ENCODE measurements around the gene CNTNAP2.

CNTNAP2 gene

GRCh38 chr7:148191391-148192065, 2074.9 kb downstream of the CNTNAP2 start:
- H3K27ac ChIP-seq (ENCODE audit: low read length), result no peak overlapping the region
- H3K9me3 ChIP-seq (ENCODE audit: insufficient read depth, low read depth, low read length), result no peaks in the 10 kb centered on the region
- H3K27me3 ChIP-seq (ENCODE audit: insufficient read depth, low read length), result no peaks in the 10 kb centered on the region

GRCh38 chr7:148192491-148192890, 2075.9 kb downstream of the CNTNAP2 start:
- Histone ChIP-seq H3K36me3 (ENCODE audit: insufficient read depth, low read depth, low read length) (no peaks in the 10 kb centered on the region), H3K27ac (ENCODE audit: low read length) (no peak overlapping the region), H3K9me3 (ENCODE audit: insufficient read depth, low read depth, low read length) (no peaks in the 10 kb centered on the region), H3K4me3 (ENCODE audit: low read length) (no peak overlapping the region), H3K9ac (ENCODE audit: low read depth, low read length) (no peak overlapping the region), H3K4me1 (ENCODE audit: insufficient read depth, low read length) (no peaks in the 10 kb centered on the region), H3K27me3 (ENCODE audit: insufficient read depth, low read length) (no peaks in the 10 kb centered on the region)

More at GRCh38 chr7:148191391-148192065, 2074.9 kb downstream of the CNTNAP2 start:
- no peaks in the 10 kb centered on the region for H3K4me1 ChIP-seq (ENCODE audit: insufficient read depth, low read length)
- H3K9ac ChIP-seq (ENCODE audit: low read depth, low read length), result no peak overlapping the region
- H3K4me3 ChIP-seq (ENCODE audit: low read length), result no peak overlapping the region
- H3K36me3 ChIP-seq (ENCODE audit: insufficient read depth, low read depth, low read length), result no peaks in the 10 kb centered on the region

- Histone ChIP-seq H3K9me3 (ENCODE audit: insufficient read depth, low read depth, low read length) (no peaks in the 10 kb centered on the region), H3K27me3 (ENCODE audit: insufficient read depth, low read length) (no peaks in the 10 kb centered on the region), H3K36me3 (ENCODE audit: insufficient read depth, low read depth, low read length) (no peaks in the 10 kb centered on the region), H3K9ac (ENCODE audit: low read depth, low read length) (no peak overlapping the region), H3K27ac (ENCODE audit: low read length) (no peak overlapping the region), H3K4me1 (ENCODE audit: insufficient read depth, low read length) (no peaks in the 10 kb centered on the region), H3K4me3 (ENCODE audit: low read length) (no peak overlapping the region)
Observed at GRCh38 chr7:148201992-148202391, 2085.4 kb downstream of the CNTNAP2 start.

- Histone ChIP-seq H3K4me3 (ENCODE audit: low read length) (no peak overlapping the region), H3K27me3 (ENCODE audit: insufficient read depth, low read length) (no peaks in the 10 kb centered on the region), H3K9me3 (ENCODE audit: insufficient read depth, low read depth, low read length) (no peaks in the 10 kb centered on the region), H3K27ac (ENCODE audit: low read length) (no peak overlapping the region), H3K4me1 (ENCODE audit: insufficient read depth, low read length) (no peaks in the 10 kb centered on the region), H3K36me3 (ENCODE audit: insufficient read depth, low read depth, low read length) (no peaks in the 10 kb centered on the region), H3K9ac (ENCODE audit: low read depth, low read length) (no peak overlapping the region)
Observed at GRCh38 chr7:148204639-148205304, 2088.2 kb downstream of the CNTNAP2 start.

GRCh38 chr7:148209643-148210190, 2093.1 kb downstream of the CNTNAP2 start:
- Histone ChIP-seq H3K4me3 (ENCODE audit: low read length) (no peak overlapping the region), H3K9ac (ENCODE audit: low read depth, low read length) (no peak overlapping the region), H3K27me3 (ENCODE audit: insufficient read depth, low read length) (no peaks in the 10 kb centered on the region), H3K9me3 (ENCODE audit: insufficient read depth, low read depth, low read length) (no peaks in the 10 kb centered on the region), H3K27ac (ENCODE audit: low read length) (no peak overlapping the region), H3K36me3 (ENCODE audit: insufficient read depth, low read depth, low read length) (no peaks in the 10 kb centered on the region), H3K4me1 (ENCODE audit: insufficient read depth, low read length) (no peaks in the 10 kb centered on the region)

- Histone ChIP-seq H3K9ac (ENCODE audit: low read depth, low read length) (no peak overlapping the region), H3K27ac (ENCODE audit: low read length) (no peak overlapping the region), H3K4me1 (ENCODE audit: insufficient read depth, low read length) (no peaks in the 10 kb centered on the region), H3K27me3 (ENCODE audit: insufficient read depth, low read length) (no peaks in the 10 kb centered on the region), H3K9me3 (ENCODE audit: insufficient read depth, low read depth, low read length) (no peaks in the 10 kb centered on the region), H3K36me3 (ENCODE audit: insufficient read depth, low read depth, low read length) (no peaks in the 10 kb centered on the region), H3K4me3 (ENCODE audit: low read length) (no peak overlapping the region)
Observed at GRCh38 chr7:148210804-148211325, 2094.3 kb downstream of the CNTNAP2 start.

- H3K9ac ChIP-seq (ENCODE audit: low read depth, low read length), result no peak overlapping the region
- no peaks in the 10 kb centered on the region for H3K4me1 ChIP-seq (ENCODE audit: insufficient read depth, low read length)
- H3K9me3 ChIP-seq (ENCODE audit: insufficient read depth, low read depth, low read length), result no peaks in the 10 kb centered on the region
- no peak overlapping the region for H3K27ac ChIP-seq (ENCODE audit: low read length)
- no peaks in the 10 kb centered on the region for H3K27me3 ChIP-seq (ENCODE audit: insufficient read depth, low read length)
- H3K36me3 ChIP-seq (ENCODE audit: insufficient read depth, low read depth, low read length), result no peaks in the 10 kb centered on the region
- H3K4me3 ChIP-seq (ENCODE audit: low read length), result no peak overlapping the region
Observed at GRCh38 chr7:148211740-148212151, 2095.1 kb downstream of the CNTNAP2 start.

GRCh38 chr7:148212731-148213130, 2096.1 kb downstream of the CNTNAP2 start:
- Histone ChIP-seq H3K9me3 (ENCODE audit: insufficient read depth, low read depth, low read length) (no peaks in the 10 kb centered on the region), H3K9ac (ENCODE audit: low read depth, low read length) (no peak overlapping the region), H3K27me3 (ENCODE audit: insufficient read depth, low read length) (no peaks in the 10 kb centered on the region), H3K4me3 (ENCODE audit: low read length) (no peak overlapping the region), H3K4me1 (ENCODE audit: insufficient read depth, low read length) (no peaks in the 10 kb centered on the region), H3K36me3 (ENCODE audit: insufficient read depth, low read depth, low read length) (no peaks in the 10 kb centered on the region), H3K27ac (ENCODE audit: low read length) (no peak overlapping the region)

GRCh38 chr7:148214101-148214500, 2097.5 kb downstream of the CNTNAP2 start:
- Histone ChIP-seq H3K36me3 (ENCODE audit: insufficient read depth, low read depth, low read length) (no peaks in the 10 kb centered on the region), H3K27ac (ENCODE audit: low read length) (no peak overlapping the region), H3K9me3 (ENCODE audit: insufficient read depth, low read depth, low read length) (no peaks in the 10 kb centered on the region), H3K4me3 (ENCODE audit: low read length) (no peak overlapping the region), H3K4me1 (ENCODE audit: insufficient read depth, low read length) (no peaks in the 10 kb centered on the region), H3K27me3 (ENCODE audit: insufficient read depth, low read length) (no peaks in the 10 kb centered on the region), H3K9ac (ENCODE audit: low read depth, low read length) (no peak overlapping the region)

- H3K27me3 ChIP-seq (ENCODE audit: insufficient read depth, low read length), result no peaks in the 10 kb centered on the region
- H3K4me1 ChIP-seq (ENCODE audit: insufficient read depth, low read length), result no peaks in the 10 kb centered on the region
- no peaks in the 10 kb centered on the region for H3K9me3 ChIP-seq (ENCODE audit: insufficient read depth, low read depth, low read length)
- no peaks in the 10 kb centered on the region for H3K36me3 ChIP-seq (ENCODE audit: insufficient read depth, low read depth, low read length)
- no peak overlapping the region for H3K4me3 ChIP-seq (ENCODE audit: low read length)
- H3K9ac ChIP-seq (ENCODE audit: low read depth, low read length), result no peak overlapping the region
- H3K27ac ChIP-seq (ENCODE audit: low read length), result no peak overlapping the region
Observed at GRCh38 chr7:148218603-148219002, 2102.0 kb downstream of the CNTNAP2 start.

GRCh38 chr7:148222721-148223120, 2106.1 kb downstream of the CNTNAP2 start:
- no peaks in the 10 kb centered on the region for H3K4me1 ChIP-seq (ENCODE audit: insufficient read depth, low read length)
- H3K9me3 ChIP-seq (ENCODE audit: insufficient read depth, low read depth, low read length), result no peaks in the 10 kb centered on the region
- H3K27me3 ChIP-seq (ENCODE audit: insufficient read depth, low read length), result no peaks in the 10 kb centered on the region
- no peaks in the 10 kb centered on the region for H3K36me3 ChIP-seq (ENCODE audit: insufficient read depth, low read depth, low read length)
- H3K4me3 ChIP-seq (ENCODE audit: low read length), result no peak overlapping the region
- no peak overlapping the region for H3K27ac ChIP-seq (ENCODE audit: low read length)
- no peak overlapping the region for H3K9ac ChIP-seq (ENCODE audit: low read depth, low read length)

- no peaks in the 10 kb centered on the region for H3K4me1 ChIP-seq (ENCODE audit: insufficient read depth, low read length)
- no peaks in the 10 kb centered on the region for H3K36me3 ChIP-seq (ENCODE audit: insufficient read depth, low read depth, low read length)
- no peaks in the 10 kb centered on the region for H3K9me3 ChIP-seq (ENCODE audit: insufficient read depth, low read depth, low read length)
- H3K27me3 ChIP-seq (ENCODE audit: insufficient read depth, low read length), result no peaks in the 10 kb centered on the region
- H3K27ac ChIP-seq (ENCODE audit: low read length), result no peak overlapping the region
- H3K4me3 ChIP-seq (ENCODE audit: low read length), result no peak overlapping the region
- no peak overlapping the region for H3K9ac ChIP-seq (ENCODE audit: low read depth, low read length)
Observed at GRCh38 chr7:148223160-148223559, 2106.6 kb downstream of the CNTNAP2 start.
